Retina (tissue), 1 donor: ENCODE data around the gene GLTP.
"Not testable (repeated sequence)": the region's sequence is repeated elsewhere in the genome, so short reads cannot be mapped to it uniquely, and the experiment has no call there.

Experiments used
- DNase-seq: peaks from one replicate; pipeline ENCODE4 v3.0.0-alpha.2; 2016

The GLTP gene, protein sequence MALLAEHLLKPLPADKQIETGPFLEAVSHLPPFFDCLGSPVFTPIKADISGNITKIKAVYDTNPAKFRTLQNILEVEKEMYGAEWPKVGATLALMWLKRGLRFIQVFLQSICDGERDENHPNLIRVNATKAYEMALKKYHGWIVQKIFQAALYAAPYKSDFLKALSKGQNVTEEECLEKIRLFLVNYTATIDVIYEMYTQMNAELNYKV

DNA sequence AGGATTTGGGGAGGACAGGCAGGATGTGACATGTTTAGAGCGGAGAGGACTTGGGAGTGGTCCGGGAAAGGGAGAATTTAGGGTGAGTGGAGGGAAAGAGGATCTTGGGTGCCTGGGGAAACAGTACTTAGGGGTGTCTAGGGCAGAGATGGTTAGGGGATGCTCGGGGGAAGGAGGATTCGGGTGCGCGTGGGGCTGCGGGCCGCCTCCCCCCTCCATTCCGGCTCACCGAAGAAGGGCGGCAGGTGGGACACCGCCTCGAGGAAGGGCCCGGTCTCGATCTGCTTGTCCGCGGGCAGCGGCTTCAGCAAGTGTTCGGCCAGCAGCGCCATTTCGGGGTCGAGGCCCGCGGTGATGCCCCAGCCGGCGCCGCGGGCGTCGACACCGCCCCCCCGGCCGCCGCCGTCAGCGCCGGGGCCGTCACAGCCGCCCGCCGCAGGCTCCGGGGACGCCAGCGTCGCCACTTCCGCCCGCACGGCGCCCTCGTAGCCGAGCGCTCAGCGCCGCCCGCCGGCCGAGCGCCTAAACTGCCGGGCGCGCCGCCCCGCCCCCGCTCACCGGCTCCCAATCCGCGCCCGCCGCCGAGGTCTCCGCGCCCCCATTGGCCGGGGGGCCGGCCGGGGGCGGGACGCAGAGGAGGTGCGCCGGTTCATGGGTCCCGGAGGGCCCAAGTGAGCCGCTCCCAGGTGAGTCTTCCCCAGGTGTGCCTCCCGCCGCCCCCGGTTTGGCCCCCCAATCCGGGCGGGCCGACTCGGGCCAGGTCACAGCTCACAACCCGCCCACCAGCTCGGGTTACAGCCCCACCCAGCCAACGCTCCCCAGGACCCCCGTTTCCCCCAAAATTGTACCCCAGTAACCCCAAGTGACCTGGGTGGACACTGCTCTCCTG is at the start of gene GLTP:
GLTP (minus strand) TSS at position 499 of the 889 bp plus-strand sequence; CDS start at position 332, 167 bp downstream.
- DNase-seq: peak; percentile 84

DNA sequence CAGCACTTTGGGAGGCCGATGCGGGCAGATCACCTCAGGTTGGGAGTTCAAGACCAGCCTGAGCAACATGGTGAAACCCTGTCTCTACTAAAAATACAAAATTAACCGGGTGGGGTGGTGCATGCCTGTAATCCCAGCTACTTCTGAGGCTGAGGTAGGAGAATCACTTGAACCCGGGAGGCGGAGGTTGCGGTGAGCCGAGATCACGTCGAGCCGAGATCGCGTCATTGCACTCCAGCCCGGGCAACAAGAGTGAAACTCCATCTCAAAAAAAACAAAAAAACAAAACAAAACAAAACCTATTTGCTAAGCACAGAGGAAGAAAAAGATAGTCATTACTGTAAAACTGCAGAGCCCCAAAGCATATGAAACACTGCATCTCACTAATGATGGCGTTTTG is 49.0 kb upstream of the GLTP start:
- DNase-seq: not testable (repeated sequence)

DNA sequence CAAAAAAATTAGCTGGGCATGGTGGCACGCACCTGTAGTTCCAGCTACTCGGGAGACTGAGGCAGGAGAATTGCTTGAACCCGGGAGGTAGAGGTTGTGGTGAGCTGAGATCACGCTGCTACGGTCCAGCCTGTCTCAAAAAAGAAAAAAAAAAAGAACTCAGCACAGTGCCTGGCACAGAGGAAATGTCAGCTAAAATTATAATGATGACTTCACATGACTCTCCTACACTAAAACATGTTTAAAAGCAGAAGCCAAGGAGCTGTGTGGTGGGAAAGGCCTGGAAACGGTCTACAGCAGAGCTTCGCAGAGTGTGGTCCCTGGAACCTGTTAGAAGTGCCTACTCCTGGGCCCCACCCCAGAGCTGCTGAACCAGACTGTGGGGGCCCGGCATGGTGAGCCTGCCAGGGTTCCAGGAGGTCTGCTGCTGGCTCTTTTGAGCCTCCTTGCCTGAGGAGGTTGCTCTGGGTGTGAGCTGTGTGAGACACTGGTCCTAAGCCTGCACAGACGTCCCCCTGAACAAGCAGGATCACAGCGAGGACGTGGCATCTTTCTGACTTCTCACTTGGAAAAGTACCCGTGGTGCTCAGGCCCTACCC is 47.8 kb upstream of the GLTP start:
- DNase-seq: no peak

DNA sequence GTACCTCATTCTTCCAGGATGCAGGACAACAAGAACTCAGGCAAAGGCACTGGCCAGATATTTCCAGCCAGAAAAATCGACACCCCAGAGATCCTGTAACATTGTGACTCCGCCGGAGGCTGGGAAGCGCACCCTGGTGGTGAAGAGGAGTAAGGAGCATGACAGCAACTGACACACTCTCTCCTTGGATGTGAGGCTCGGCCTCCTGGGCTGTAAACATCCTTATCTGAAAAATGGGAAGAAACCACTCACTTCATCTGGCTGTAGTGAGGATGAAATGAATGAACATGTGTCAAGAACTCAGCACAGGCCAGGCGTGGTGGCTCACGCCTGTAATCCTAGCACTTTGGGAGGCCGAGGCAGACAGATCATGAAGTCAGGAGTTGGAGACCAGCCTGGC is 47.3 kb upstream of the GLTP start:
- DNase-seq: no peak

DNA sequence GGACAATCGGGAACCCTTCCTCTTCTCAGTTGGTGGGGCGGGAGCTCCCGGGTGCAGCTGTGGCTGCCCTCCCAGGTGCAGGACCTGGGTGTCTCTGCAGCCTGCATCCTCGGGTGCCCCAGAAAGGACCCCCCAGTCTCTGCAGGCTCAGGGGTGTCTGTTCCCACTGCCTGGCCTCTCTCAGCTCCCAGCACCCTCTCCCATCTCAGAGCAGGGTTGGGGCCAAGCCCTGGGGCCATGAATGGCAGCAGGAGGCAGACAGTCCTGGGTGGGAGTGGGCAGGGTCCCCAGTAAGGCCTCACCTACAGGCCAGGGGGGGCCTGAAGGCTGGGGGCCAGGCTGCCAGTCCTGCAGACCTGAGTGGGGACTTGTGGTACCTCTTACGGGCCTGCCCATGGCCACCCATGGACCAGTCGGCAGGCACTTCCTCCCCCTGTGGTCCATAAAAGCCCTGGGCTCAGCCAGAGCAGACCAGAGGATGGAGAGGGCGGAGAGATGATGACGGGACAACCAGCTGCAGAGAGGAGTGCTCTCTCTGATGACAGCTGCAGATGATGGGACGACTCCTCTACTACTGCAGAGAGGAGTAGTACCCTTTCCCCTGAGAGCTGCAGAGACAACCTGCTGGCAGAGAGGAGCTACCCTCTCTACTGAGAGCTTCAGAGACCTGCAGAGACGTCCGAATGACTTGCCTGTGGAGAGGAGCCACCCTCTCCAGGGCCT is 46.3 kb upstream of the GLTP start:
- DNase-seq: no peak

DNA sequence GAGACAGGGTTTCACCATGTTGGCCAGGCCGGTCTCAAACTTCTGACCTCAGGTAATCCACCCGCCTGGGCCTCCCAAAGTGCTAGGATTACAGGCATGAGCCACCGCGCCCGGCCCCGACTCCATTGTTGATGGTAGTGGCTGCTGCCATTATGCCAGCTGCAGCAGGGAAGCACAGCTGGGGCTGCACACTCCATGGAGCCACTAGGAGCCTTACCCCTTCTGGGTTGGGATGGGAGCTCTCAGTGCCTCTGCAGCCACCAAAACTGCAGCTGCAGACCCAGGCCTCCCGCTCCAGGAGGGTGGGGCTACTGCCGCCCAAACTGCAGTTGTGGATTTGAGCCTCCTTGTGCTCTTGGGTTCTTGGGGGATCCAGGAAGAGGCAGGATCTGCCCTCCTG is 45.7 kb upstream of the GLTP start:
- no peak for DNase-seq

DNA sequence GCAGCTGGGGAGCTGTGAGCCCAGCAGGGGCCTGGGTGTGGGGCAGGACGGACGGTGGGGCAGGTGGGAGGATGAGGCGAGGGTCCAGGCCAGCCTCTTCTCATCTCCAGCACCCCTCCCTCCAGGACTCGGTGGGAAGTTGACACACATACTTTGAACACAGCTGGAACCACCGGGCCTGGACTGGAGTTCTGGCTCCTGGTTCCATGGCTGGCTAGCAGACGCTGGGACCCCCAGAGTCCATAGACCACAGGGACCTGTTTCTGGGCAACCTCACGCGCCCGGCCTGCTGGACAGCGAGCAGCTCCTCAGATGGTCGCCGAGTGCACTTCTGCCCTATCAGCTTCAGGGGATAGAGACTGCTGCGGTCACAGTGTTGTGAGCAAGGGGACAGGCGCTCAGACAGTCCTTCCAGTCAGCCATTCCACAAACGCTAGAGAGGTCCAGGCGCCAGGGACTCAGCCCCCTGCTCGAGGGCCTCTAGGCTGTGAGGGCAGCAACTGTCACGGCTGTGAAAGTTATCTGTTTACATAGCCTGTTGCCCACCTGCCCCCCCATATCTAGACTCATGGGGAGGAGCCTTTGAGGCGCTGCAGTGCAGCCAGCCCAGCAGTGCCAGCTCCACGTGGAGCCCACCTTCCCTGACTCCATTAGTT is 45.0 kb upstream of the GLTP start:
- peak; percentile 63 for DNase-seq

DNA sequence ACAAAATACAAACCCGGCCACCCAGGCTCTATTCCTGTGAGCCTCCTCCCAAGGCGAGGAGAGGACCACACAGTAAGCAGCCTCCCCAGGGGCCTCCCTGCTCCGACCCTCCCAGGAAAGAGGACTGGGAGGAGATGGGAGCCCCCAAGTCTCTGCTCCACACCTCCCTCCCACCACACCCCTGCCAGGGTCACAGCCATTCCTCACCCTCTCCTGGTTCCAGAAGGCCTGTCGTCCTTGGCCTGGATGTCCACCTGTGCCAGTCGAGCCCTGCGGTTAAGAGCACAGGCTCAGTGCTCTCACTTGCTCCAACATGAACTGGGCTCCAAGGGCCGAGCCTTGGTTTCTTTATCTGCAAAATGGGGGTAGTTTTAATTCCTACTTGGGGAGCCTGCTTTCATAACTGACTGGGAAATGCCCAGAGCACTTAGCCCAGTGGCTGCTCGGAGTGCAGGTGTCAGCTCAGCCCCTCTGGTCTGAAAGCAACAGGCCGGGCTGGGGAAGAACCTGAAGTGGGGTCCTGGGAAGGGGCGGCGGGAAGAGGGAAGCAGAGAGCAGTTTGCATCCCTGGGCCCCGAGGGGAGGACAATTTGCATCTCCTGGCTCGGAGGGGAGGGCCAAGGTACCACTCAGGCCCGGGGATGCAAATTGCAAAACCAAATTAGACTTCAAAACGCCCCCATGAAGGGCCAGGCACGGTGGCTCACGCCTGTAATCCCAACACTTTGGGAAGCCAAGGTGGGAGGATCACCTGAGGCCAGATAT is 43.3 kb upstream of the GLTP start:
- no peak for DNase-seq

DNA sequence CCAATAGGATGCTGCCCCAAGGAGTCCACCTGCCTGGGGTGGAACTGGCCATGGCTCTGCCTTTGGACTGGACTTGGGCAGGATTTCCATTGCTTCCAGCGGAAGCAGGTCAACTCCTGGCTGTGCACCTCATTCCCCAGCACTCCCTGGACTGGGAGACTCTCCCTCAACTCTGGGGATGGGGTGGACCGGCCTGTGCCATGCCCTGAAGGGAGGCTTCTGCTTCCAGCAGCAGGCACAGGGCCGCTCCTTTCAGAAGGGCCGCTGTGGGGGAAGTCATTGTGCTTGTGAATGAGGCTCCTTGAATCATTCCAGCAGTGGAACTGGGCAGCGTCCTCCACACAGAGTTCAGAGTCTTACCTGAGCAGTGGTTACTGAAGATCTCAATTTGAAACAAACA is 42.7 kb upstream of the GLTP start:
- DNase-seq: no peak

DNA sequence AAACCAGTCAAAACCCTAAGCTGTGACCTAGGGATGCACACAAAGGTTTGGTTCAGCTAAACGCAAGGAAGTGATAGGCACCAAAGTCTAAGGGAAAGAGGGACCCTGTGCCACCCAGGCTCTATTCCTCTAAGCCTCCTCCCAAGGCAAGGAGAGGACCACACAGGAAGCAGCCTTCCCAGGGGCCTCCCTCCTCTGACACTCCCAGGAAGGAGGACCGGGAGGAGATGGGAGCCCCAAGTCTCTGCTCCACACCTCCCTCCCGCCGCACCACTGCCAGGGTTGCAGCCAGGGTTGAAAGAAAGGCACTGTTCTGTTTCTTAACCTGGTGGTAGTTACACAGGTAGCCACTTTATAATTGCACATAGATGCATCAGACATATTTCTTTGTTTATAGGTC is 41.6 kb upstream of the GLTP start:
- DNase-seq: no peak

DNA sequence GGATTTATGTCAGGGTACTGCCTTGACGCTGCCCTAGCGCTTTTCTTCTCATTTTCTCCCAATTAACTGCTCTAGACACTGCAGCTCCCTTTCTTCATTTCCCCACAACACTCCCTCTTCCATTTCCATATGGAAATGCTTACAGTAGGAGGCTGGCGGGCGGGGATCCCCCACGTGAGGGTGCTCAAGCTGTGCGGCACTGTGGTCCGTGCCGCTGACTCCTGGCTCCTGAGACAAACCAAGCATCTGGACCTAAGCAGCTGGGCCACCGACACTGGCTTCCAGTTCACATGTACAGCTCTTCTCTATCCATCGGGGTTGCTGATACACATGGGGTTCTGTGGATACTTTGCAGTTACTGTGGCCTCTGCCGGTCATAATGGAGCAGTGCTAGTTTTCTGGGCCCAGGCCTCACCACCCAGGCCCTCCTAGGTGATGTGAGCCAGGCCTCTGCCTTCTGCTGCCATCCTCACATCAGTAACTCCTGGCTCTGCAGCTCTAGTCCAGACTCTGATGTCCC is 40.0 kb upstream of the GLTP start:
- DNase-seq: no peak

DNA sequence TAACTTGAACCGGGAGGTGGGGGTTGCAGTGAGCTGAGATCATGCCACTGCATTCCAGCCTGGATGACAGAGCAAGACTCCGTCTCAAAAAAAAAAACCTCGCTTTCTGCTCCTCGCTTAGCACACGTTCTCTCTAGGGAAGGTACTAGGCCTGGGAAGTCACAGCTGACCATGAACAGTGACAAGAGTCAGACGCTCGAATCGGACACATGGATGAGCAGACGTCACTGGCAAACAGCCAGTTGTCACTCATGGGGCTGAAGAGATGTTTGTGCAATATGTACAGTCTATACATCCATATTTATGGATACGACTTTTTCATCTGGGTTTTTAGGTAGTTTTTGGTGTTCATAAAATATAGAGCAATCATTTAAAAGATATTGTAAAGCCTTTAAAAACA is 39.1 kb upstream of the GLTP start:
- DNase-seq: no peak

DNA sequence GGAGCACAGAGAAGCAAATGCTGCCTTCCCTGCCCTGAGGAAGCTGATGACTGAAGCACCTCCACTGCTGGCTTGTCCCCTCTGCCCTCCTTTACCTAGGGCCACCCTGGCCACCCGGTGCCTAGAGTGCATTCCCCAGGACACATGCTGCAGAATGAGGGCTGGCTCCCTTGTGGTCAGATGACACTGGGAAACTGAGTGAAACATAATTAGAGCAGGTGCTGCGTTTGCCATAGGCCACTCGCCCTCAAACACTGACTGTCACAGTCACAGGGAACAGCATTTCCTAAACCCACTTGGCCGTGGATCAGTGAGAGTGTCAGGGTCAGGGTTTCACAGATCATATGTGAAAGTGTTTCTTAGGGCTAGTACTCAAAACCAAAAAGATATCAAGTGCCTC is 35.7 kb upstream of the GLTP start:
- DNase-seq: no peak

DNA sequence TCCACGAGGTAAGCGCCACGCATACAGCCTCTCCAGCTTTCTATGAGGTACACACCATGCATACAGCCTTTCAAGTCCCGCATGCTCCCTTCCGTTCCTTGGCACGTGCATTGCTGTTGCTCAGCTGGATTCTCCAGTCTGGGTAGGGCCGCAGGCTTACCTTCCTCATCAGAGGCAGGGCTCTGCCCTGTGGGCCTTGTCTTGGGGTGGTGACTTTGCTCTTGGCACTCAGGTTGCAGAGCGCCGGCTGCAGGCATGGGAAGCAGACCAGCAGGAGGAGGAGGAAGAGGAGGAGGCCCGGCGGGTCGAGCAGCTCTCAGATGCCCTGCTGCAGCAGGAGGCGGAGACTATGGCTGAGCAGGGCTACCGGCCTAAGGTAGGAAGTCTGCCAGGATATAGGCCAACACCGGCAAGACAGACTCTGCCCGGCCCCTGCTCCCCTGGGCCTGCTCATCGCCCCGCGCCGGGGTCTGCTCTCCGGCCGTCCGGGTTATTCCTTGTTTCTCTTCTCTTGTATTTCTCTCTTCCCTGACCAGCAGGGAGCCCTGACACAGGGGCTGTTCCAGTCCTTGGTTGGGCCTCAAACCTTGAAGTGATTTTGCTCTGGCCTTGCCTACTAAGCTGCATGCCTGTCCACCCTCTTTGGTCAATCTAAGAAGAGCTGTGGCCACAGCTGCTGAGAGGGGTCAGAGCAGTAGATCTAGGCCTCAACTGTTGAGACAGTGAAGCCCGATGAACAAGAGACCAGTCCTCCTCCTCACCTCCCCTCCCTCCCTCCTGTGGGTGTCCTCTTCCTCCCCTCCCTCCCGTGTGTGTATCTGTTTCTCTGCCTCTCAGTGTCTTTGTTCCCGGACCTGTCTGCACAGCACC is 35.1 kb upstream of the GLTP start:
- no peak for DNase-seq

DNA sequence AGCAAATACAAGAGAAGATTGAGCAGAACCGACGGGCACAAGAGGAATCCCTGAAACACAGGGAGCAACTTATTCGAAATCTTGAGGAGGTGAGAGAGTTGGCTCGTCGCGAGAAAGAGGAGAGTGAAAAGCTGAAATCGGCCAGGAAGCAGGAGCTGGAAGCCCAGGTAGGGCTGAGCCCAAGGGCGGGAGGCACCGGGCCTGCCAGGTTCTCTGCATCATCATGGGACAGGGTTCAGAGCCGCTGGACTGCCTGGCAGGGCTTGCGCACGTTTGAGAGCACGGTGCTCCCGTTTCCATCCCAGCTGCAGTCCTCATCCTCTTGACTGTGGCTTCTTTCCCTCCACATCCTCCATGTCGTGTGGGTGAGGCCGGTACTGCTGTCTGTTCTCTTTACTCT is 34.1 kb upstream of the GLTP start:
- DNase-seq: no peak

DNA sequence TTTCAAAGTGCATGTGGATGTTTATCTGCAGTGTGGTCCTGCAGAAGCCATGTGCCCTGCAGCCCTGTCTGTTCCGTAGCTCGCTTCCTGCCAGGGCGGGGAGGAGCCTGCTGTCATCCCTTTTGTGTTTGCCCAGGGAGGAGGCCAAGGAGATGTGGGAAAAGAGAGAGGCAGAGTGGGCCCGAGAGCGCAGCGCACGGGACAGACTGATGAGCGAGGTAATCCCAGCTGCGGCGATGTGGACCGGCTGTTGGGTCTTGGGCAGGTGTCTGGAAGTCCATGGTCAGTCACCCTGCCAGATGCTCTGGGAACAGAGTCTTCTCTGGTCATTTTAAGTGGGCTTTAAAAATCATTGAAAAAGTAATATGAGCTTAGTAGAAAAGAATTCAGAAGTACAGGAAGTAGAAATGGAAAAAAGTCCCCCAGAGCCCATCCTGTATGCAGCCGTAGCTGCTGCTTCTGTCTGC is 32.5 kb upstream of the GLTP start:
- no peak for DNase-seq

DNA sequence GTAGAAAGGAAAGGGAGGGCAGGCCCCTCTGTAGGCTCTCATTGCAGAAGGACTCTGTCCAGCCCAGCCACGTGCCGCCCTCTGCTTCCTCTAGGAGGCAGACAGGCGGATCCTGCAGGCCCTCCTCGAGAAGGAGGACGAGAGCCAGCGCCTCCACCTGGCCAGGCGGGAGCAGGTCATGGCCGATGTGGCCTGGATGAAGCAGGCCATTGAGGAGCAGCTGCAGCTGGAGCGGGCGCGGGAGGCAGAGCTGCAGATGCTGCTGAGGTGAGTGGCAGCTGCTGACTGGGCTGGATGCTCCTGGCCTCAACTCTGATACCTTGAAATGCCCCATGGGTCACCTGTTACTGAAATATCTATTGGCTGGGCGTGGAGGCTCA is 30.6 kb upstream of the GLTP start:
- DNase-seq: no peak

DNA sequence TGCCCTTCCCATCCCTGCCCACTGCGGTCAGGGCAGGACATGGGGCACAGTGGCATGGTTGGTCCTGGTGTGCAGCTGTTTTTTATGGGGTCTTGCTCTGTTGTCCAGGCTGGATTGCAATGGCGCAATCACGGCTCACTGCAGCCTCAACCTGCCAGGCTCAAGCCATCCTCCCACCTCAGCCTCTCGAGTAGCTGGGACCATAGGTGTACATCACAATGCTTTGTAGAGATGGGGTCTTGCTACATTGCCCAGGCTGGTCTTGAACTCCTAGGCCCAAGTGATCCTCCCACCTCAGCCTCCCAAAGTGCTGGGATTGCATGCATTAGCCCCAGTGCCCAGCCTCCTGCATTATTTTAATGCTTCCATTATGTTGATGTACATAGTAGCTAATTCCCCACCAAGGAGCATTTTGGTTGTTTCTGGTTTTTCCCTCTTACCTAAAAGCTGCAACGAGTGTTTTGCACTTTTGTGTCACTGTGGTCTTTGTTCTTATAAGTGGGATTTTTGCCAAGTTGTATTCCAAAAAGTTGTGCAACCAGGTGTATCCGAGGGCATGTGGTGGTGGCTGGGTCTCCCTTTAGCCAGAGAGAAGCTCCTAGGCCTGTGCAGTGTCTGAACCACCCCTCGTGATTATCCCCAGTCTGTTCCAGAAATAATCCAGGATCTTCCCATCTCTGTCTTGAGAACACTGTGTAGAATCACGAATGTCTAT is 30.1 kb upstream of the GLTP start:
- no peak for DNase-seq

DNA sequence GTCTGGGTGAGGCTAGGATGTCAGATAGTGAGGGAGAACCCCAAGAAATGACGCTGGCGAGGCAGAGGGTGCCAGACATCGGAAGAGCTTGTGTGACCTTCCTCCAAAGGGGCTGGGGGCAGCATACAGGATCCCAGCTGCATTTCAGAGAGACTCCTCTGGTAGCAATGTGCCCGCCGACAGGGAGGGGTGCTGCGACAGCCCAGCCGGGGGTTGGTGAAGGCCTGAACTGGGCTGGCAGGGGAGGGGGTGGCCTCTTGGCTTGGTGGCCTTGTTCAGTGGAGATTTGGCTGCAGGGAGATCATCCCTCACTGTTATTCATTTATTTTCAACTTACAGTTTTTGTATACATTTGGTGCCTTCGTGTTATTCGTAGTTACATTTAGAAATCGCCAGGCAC is 25.0 kb upstream of the GLTP start:
- no peak for DNase-seq

DNA sequence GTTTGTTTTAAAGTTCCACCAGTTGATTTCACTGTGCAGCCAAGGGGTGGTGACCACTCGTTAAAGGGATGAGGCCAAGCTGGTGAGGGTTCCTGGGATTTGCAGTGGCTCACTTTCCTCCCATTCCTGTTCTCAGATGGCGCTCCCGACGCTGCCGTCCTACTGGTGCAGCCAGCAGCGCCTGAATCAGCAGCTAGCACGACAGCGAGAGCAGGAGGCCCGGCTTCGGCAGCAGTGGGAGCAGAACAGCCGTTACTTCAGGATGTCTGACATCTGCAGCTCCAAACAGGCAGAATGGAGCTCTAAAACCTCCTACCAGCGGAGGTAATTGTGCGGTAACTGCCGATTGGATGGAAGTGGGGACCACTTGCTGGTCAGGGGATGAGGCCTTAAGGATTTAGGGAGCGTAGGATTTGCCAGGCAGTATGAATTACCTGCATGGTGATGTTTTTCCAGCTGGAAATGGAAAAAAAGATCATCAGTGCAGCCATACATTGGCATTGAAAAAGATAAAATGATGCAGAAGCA is 22.6 kb upstream of the GLTP start:
- no peak for DNase-seq
